CD4-positive, alpha-beta T cell treated with Interleukin-1 beta for 1 hour (primary cell): ENCODE results near the gene ATP2A1.
"Not testable (repeated sequence)": the region's sequence is repeated elsewhere in the genome, so short reads cannot be mapped to it uniquely, and the experiment has no call there.

ENCODE experiments used
- DNase-seq, 2 donors: peaks; one replicate each; pipeline ENCODE4 v3.0.0-alpha.2; 2020 to 2022

Gene ATP2A1

DNA sequence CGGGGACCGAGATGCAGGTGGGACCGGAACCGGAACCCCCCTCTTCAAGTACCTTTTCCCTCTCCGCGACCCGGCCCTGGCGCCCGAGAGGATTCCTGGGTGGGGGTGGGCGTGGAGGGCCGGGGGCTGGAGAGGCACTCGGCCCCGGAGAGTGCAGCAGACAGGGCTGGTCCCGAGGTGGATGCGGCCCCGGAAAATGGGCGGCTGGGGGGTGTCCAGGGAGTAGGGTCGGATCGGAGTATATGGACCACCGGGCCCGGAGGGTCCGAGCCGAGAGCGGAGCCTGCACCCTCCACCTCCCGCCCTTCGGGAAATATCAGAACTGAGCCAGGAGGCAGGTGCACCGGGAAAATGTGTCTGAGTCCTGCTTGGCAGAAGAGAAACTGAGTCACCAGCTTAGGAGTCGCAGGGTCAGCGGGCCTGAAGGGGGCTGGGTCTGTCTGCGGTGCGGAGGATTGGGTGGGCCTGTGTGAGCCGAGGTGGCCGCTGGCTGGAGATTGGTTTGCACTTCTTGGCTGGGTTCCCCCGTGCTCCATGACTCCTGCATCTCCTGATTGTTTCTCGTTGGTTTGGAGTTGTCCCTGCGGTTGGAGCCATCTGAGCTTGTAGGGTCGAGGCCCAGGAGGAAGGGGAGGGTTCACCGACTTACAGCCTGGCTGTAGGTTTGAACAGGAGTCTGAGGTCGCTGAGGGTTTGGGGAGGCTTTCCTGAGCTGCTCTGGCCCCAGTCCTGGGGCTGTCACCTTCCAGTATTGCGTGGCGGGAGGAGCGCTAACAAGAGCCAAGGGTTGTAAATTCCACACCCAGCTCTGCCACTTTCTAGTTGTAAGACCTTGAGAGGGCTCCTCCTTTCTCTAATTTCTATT is 14.1 kb upstream of the ATP2A1 start:
- DNase-seq: peak; percentile 5 to 32

DNA sequence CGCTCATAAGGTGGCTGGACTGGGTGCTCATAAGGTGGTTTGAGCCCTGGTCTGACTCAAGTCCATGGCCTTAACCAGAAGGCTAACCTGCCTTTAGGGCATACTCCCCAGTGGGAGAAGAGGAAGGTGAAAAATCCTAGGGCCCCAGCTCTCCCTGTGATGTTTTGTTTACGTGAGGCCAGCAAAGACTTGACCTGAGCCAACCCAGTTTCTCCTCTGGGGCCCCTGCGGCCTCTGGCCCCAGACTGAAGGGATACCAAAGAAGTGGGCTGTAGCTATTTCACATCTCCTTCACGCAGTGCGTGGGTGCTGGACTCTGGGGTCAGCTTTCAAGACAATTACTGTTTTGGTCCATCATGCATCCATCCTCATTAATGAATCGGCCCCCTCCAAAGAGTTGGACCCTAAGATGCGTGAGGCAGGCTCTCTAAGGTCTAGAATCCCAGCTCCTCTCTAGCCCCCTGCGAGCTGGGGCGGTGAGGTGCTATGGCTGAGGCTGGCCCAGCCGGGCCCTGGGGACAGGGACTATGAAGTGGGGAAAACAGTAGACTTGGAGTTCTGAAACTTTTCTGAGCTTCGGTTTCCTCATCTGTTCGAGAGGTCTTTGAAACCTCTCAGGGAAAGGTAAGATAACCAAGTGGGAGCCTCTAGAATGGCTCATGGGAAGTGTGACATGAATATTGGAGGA is 13.1 kb upstream of the ATP2A1 start:
- no peak for DNase-seq

DNA sequence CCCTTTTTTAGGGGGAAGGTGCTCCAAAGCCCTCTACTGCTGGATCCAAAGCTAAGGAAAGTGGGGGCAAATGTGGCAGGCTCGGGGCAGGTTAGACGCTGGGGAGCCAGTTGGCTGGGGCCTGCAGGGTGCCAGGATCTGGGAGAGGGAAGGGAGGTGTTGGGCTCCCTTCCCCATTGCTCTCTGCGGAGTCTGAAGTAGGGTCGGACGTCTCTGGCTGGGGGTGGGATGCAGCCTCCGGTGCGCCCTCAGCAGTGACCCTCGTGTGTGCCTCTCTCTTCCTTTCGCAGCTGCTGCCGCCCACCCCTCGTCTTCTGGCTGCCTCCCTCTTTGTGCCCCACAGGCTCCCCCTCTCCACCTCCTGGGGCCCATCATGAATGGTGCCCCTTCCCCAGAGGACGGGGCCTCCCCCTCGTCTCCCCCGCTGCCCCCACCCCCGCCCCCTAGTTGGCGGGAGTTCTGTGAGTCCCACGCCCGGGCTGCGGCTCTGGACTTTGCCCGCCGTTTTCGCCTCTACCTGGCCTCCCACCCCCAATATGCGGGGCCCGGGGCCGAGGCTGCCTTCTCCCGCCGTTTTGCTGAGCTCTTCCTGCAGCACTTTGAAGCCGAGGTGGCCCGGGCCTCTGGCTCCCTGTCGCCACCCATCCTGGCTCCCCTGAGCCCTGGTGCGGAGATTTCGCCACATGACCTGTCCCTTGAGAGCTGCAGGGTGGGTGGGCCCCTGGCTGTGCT is 12.4 kb upstream of the ATP2A1 start:
- DNase-seq: no peak

DNA sequence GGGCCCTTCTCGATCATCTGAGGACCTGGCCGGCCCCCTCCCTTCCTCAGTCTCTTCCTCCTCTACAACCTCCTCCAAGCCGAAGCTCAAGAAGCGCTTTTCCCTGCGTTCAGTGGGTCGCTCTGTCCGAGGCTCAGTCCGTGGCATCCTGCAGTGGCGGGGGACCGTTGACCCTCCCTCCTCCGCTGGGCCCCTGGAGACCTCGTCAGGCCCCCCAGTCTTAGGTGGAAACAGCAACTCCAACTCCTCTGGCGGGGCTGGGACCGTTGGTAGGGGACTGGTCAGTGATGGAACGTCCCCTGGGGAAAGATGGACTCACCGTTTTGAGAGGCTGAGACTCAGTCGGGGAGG is 11.9 kb upstream of the ATP2A1 start:
- no peak for DNase-seq

DNA sequence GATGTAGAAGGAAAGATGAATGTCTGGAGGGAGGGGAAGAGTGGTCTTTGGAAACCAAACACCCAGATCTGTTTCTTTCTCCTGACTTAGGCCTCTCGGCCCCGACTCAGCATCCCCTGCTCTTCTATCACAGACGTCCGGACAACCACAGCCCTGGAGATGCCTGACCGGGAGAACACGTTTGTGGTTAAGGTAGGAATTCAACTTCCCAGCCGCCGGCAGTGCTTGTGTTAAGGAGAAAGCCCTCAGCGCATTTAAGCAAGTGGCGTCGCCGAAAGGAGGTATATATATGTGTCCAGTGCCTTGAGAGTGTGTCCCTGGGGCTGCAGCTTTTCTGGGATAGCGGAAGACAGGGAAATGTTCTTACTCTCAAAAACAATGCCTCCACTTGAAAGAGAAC is 11.0 kb upstream of the ATP2A1 start:
- no peak for DNase-seq

DNA sequence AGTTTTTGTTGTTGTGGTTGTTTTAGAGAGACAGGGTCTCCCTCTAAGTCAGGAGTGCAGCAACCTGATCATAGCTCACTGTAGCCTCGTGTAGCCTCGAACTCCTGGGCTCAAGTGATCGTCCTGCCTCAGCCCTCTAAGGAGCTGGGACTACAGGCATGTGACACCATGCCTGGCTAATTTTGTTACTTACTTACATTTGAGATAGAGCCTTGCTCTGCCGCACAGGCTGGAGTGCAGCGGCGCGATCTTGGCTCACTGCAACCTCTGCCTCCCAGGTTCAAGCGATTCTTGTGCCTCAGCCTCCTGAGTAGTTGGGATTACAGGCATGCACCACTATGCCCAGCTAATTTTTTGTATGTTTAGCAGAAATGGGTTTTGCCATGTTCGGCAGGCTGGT is 10.6 kb upstream of the ATP2A1 start:
- DNase-seq: not testable (repeated sequence)

GRCh38 chr16:28869201-28869600 is 9.1 kb upstream of the ATP2A1 start:
- DNase-seq: no peak

DNA sequence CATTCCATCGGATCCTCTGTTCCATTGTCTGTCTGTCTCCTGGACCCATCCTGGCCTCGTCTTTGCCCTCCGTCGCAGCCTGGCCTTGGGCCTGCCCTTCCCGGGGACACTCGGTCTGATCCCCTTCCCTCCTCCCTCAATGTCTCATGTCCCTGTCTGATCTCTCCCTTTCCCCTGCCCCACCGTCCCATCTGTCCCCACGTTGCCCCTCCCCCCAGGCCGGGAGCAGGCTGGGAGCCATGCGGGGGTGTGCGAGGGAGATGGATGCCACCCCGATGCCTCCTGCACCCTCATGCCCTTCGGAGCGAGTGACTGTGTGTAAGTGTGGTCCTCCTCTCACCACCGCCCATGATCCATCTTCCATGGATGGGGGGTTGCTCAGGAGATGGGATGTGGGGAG is 5.3 kb upstream of the ATP2A1 start:
- no peak for DNase-seq

DNA sequence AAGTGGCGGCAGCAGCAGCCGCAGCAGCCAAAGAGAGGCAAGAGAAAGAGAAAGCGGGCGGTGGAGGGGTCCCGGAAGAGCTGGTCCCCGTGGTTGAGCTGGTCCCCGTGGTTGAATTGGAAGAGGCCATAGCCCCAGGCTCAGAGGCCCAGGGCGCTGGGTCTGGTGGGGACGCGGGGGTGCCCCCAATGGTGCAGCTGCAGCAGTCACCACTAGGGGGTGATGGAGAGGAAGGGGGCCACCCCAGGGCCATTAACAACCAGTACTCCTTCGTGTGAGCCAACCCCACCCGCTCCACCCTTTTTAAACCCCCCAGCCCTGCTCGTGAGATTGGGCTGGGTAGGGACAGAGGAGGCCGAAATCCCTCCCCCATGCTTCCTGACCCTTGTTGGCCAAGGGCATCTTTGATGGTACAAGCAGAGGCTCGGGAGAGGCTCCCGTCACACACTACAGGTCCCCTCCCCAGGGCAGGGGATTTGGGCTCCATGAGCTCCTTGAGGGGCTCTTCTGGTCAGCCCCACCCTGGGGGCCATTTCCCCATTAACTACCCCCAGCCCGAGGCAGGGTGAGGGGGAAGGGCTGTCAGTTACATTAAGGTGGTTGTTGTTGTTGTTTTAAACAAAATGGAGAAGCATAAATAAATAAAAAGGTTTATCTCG is 4.6 kb upstream of the ATP2A1 start:
- peak; percentile 60 to 68 for DNase-seq

GRCh38 chr16:28874406-28874805 is 3.9 kb upstream of the ATP2A1 start:
- DNase-seq: no peak

- DNase-seq: no peak
These were observed 2.9 kb upstream of the ATP2A1 start for GRCh38 chr16:28875134-28876018.

DNA sequence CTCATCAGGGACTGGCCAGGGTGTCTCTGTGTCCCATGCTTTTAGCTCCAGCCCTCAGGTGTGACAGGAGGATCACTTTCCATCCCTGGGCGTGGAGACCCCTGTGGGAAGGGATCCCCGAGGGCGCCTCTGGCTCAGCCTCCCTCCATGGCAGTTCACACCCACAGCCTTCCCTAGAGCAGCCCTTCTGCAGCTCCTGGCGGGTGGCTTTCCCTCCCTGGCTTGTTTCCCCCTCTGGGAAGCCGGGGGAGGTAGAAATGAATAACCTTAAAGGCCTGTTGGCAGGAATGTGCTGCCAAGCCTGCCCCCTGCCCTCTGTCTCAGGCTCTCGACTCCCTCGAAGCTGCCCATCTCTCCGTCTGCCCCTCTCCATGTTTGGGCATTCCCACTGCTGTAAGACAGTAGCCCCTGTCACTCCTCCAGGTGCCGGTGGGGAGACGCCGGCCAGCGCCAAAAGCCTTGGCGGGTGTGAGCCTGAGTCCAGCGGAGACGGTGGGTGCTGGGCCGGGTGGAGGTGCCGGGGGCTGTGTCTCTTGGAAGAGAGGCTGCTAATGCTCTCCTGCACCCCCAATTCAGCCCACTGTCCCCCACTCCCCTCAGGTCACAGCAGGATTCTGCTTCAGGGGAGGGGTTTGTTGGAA is 2.1 kb upstream of the ATP2A1 start:
- no peak for DNase-seq

DNA sequence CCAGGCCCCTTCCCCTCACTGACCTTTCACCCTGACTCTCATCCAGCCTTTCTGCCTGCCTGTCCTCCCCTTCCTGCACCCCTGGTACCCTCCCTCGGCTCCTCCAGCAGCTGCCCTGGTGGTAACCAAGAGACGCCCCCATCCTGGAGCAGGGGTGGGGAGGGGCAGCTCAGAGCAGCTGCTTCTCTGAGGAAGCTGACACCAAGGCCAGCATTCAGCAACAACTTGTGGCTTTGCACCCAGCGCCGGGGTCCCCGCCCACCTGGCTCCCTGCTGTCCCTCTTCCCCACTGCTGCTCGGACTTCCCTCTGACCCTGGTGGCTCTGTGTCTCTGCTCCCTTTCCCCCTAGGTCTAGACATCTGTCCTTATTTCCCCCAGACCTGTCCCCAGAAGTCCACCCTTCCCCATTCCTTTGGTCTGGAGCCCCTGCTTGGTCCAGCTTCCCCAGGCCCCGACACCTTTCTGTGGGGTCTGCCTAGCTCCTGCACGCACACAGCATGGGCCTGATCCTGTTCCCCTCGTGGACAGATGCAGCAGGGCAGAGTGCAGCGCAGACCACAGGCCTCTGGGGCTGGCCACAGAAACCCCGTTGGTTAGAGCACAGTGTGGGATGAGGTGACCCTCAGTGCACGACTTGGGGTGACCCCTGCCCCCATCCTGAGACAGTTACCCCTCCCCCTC is 1.2 kb upstream of the ATP2A1 start:
- DNase-seq: no peak

GRCh38 chr16:28877655-28878000 is 660 bp upstream of the ATP2A1 start:
- no peak for DNase-seq

- DNase-seq: no peak
These were observed 1.1 kb downstream of the ATP2A1 start for GRCh38 chr16:28879261-28879840.

DNA sequence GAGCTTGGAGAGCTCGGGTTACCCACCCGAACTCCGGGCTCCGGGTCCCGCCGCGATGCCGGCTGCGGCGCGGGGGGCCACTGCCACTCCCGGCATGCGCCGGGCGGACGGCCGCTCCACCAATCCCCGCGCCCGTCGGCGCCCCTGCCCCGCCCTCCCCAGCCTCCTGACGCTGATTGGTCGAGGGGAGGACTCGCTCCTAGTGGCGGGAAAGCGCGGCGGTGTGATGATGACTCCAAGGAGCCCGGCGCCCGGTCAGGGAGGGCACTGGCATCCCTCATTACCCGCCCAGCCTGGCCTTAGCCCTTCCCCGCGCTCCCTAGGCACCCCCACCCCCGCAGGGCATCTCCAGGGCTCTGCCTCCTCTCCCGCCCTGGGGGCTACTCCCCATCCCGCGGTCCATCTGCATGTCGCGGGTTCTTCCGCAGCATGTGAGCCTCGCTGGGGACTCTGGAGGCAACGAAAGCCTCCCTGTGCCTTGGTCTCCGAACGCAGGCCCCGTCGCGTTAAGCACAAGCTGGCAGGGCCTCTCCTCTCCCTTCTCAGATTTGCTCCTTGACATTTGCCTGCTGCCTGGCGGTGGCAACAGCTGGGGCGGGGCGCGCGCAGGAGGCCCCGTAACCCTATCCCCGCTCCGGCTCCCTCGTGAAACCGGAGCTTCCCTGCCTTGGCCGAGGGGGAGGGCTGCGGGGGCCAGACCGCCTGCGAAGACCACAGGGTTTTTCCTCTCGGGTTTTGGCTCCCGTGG is 1.7 kb downstream of the ATP2A1 start:
- DNase-seq: peak; percentile 88 to 91

GRCh38 chr16:28880589-28880915 is 2.3 kb downstream of the ATP2A1 start:
- DNase-seq: no peak

DNA sequence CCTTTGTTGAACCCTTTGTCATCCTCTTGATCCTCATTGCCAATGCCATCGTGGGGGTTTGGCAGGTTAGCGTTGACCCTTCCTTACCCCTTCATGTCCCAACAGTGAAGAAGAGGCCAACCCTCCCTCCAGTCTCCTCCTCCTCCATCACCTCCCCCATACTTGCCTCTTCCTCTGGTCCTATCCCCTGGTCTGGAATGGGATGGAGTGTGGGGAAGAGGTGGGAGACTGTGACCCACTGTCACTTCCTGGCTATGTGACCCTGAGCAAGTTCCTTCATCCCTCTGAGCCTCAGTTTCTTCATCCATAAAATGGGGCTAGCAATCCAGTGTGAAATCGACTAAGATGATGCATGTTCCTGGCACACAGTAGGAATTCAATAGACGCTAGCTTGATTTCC is 2.7 kb downstream of the ATP2A1 start:
- no peak for DNase-seq

DNA sequence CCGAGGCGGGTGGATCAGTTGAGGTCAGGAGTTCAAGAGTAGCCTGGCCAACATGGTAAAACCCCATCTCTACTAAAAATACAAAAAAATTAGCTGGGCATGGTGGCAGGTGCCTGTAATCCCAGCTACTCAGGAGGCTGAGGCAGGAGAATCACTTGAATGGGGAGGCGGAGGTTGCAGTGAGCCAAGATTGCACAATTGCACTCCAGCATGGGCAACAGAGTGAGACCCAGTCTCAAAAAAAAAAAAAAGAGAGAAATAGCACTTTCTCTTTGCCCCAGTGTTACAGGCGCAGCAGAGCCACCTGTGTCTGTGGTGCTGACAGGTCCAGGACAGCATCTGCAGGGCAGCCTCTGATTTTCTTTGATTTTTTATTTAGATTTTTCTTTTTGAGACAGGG is 3.3 kb downstream of the ATP2A1 start:
- DNase-seq: not testable (repeated sequence)

DNA sequence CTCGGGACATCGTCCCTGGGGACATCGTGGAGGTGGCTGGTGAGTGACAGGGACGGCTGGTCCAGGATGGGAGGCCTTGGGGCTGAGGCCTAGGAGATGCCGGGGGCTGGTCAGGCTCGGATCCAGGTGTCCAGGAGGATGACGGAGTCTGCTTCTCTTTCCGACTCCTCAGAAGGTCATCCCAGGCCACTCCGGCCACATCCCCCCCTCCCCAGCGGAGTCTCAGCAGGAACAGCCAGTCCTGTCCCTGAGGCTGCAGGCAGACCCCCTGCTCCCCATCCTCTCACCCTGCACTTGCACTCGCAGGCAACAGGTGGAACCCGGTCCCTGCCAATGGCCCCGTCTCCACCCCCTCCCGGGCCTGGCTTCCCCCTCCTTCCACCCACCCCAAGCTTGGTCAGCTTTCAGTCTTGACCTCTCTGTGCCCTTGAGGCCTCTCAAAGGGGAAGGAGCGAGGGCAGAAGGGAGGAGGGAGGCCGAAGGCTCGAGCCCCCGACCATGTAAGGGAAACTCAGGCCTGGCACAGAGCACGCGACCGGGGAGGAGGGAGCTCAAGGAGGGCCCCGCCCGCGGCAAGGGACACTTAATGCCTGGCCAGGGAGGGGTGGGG is 4.4 kb downstream of the ATP2A1 start:
- DNase-seq: no peak
